Liver (tissue), 9 donors: ENCODE data around the gene HES3. TPM values are rescaled to one million over a fixed set of nuclear protein-coding genes. Genes with fewer than 3 reads are reported as not detected.

Source experiments
- DNase-seq: peaks from one replicate; pipeline ENCODE4 v3.0.0-alpha.2; 2017; ENCODE audit warnings: low spot score
- H3K27ac ChIP-seq, 2 donors: one replicate each; pipeline ENCODE4 v1.7.0; 2013; ENCODE audit warnings: inconsistent platforms in 2 of 2, low read length in 2 of 2, control low read depth in 1 of 2, low read depth in 1 of 2, mild to moderate bottlenecking in 1 of 2
- H3K27me3 ChIP-seq, 4 donors: one replicate each; pipeline versions ENCODE4 v1.6.1 to v1.7.0; 2013; ENCODE audit warnings: low read length in 3 of 4, inconsistent platforms in 1 of 4, mild to moderate bottlenecking in 1 of 4, moderate library complexity in 1 of 4; ENCODE audit not compliant: control insufficient read depth in 4 of 4, insufficient read depth in 4 of 4
- H3K36me3 ChIP-seq, 4 donors: one replicate each; pipeline versions ENCODE4 v1.6.1 to v1.7.0; 2013; ENCODE audit warnings: low read length in 3 of 4, mild to moderate bottlenecking in 3 of 4, low read depth in 1 of 4, moderate library complexity in 1 of 4; ENCODE audit not compliant: control insufficient read depth in 4 of 4, insufficient read depth in 3 of 4
- H3K4me1 ChIP-seq, 4 donors: one replicate each; pipeline versions ENCODE4 v1.6.1 to v1.7.0; 2013; ENCODE audit warnings: low read length in 3 of 4, mild to moderate bottlenecking in 3 of 4, moderate library complexity in 1 of 4; ENCODE audit not compliant: control insufficient read depth in 4 of 4, insufficient read depth in 4 of 4
- H3K4me3 ChIP-seq, 3 donors: one replicate each; pipeline versions ENCODE4 v1.6.1 to v1.7.0; 2013; ENCODE audit warnings: low read length in 3 of 3, control low read depth in 1 of 3, low read depth in 1 of 3, mild to moderate bottlenecking in 1 of 3
- H3K9ac ChIP-seq, 2 donors: one replicate each; pipeline ENCODE4 v1.7.0; 2013; ENCODE audit warnings: low read length in 2 of 2, mild to moderate bottlenecking in 2 of 2, moderate library complexity in 2 of 2, control low read depth in 1 of 2, low read depth in 1 of 2
- H3K9me3 ChIP-seq, 4 donors: one replicate each; pipeline versions ENCODE4 v1.6.1 to v1.7.0; 2013; ENCODE audit warnings: low read length in 3 of 4; ENCODE audit not compliant: control insufficient read depth in 4 of 4
- EGR1 ChIP-seq, 2 donors: IDR thresholded peaks; 2 replicates each; pipeline ENCODE4 v1.6.1; 2016 to 2018; ENCODE audit warnings: antibody characterized with exemption in 2 of 2, low read depth in 2 of 2
- FOXA1 ChIP-seq: IDR thresholded peaks from 2 replicates; pipeline ENCODE4 v1.6.1; 2016; ENCODE audit warnings: antibody characterized with exemption
- FOXA2 ChIP-seq: IDR thresholded peaks from 2 replicates; pipeline ENCODE4 v1.6.1; 2016; ENCODE audit warnings: antibody characterized with exemption
- GABPA ChIP-seq, 2 donors: IDR thresholded peaks in 1 of 2; conservative IDR thresholded peaks in 1 of 2; 2 replicates each; pipeline ENCODE4 v1.6.1; 2016; ENCODE audit warnings: antibody characterized with exemption in 2 of 2, mild to moderate bottlenecking in 1 of 2, moderate library complexity in 1 of 2
- HNF4A ChIP-seq, 2 donors: conservative IDR thresholded peaks; 2 replicates each; pipeline ENCODE4 v1.6.1; 2016; ENCODE audit warnings: antibody characterized with exemption in 2 of 2, mild to moderate bottlenecking in 2 of 2
- HNF4G ChIP-seq: IDR thresholded peaks from 2 replicates; pipeline ENCODE4 v1.6.1; 2016; ENCODE audit warnings: antibody characterized with exemption
- JUND ChIP-seq, 2 donors: IDR thresholded peaks; 2 replicates each; pipeline ENCODE4 v1.6.1; 2016; ENCODE audit warnings: antibody characterized with exemption in 2 of 2
- NR2F2 ChIP-seq: IDR thresholded peaks from 2 replicates; pipeline ENCODE4 v1.6.1; 2016; ENCODE audit warnings: antibody characterized with exemption
- RAD21 ChIP-seq, 2 donors: IDR thresholded peaks; 2 replicates each; pipeline ENCODE4 v1.6.1; 2016; ENCODE audit warnings: antibody characterized with exemption in 2 of 2, mild to moderate bottlenecking in 2 of 2
- RXRA ChIP-seq, 2 donors: IDR thresholded peaks; 2 replicates each; pipeline ENCODE4 v1.6.1; 2017 to 2018; ENCODE audit warnings: antibody characterized with exemption in 2 of 2, mild to moderate bottlenecking in 1 of 2
- SP1 ChIP-seq: IDR thresholded peaks from 2 replicates; pipeline ENCODE4 v1.6.1; 2018; ENCODE audit warnings: antibody characterized with exemption, mild to moderate bottlenecking
- TAF1 ChIP-seq: conservative IDR thresholded peaks from 2 replicates; pipeline ENCODE4 v1.6.1; 2016; ENCODE audit warnings: antibody characterized with exemption, mild to moderate bottlenecking
- WGBS: extraction: QIAGEN DNeasy Blood & Tissue Kit; methylation state at CpG from one replicate; pipeline ENCODE4 v1.1.7; 2013; 5-methylcytosine and 5-hydroxymethylcytosine counted together
- polyA plus RNA-seq, 2 donors: library from polyadenylated mRNA; stranded (reverse) in 1 of 2; unstranded in 1 of 2; fragments of 200-250 nt in 1 of 2; fragments of >200 nt in 1 of 2; fragmentation: Nextera tagmentation in 1 of 2; extraction: Ambion mirVana in 1 of 2; gene quantifications; one replicate each; pipeline versions ENCODE4 v1.2.1 to v1.2.3, GENCODE V29; 2013 to 2015
- total RNA-seq, 2 donors: library from RNA; depleted of rRNA; stranded (reverse); fragments of >200 nt; gene quantifications; one replicate each; pipeline ENCODE4 v1.2.3, GENCODE V29; 2014
- TF ChIP-seq, protein P1 (sequence below): IDR thresholded peaks from 2 replicates; pipeline ENCODE4 v1.6.1; 2016; ENCODE audit warnings: antibody characterized with exemption, mild to moderate bottlenecking
- TF ChIP-seq, protein P2 (sequence below): IDR thresholded peaks from 2 replicates; pipeline ENCODE4 v1.6.1; 2016; ENCODE audit warnings: antibody characterized with exemption
- TF ChIP-seq, protein P3 (sequence below): IDR thresholded peaks from 2 replicates; pipeline ENCODE4 v1.6.1; 2016; ENCODE audit warnings: antibody characterized with exemption
- TF ChIP-seq, protein P4 (sequence below): fragments of 150-350 bp; IDR thresholded peaks from 2 replicates; pipeline ENCODE4 v1.5.1; 2017; ENCODE audit warnings: improper control_type of control experiment, low read depth, low read length; ENCODE audit not compliant: missing input control
- TF ChIP-seq, protein P5 (sequence below): IDR thresholded peaks from 2 replicates; pipeline ENCODE4 v1.6.1; 2016; ENCODE audit warnings: antibody characterized with exemption
- donor health status: healthy.
- donor health status: healthy.
- donor health status: healthy.
- donor health status: healthy.
- donor health status: healthy.

HES3 gene
- total and polyA plus RNA-seq, 4 donors = not detected

DNA sequence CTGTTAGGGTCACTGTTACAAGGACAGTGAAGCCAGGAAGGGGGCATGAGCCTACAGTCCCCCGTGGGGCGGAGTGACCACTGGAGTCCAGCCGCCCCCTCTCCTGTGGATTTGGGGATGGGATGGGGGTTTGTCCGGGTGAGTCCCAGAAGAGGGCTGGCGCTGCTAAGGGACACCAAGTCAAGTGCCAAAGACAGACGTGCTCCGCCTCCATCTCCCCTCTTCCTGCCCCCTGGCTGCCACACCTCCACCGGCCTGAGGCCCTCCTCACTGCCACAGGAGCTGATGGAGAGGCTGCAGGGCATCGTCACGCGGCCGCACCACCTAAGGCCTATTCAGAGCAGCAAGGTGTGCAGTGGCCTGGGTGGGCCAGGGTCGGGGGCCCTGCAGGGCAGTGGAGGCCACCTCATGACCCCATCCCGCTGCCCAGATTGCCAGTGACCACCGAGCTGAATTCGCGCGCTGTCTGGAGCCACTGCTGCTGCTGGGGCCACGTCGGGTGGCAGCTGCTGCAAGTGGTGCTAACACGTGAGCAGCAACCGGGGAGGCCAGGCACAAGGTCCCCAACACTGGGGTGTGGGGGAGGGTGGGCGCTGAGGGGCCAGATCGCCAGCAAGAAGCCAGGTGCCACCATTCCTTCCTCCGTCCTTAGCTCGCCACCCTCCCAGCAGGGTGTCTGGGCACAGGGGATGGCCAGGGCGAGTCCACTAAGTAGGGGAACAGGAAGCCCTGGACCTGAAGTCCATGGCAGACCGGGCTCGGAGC lies 33.2 kb upstream of the HES3 start:
- Histone ChIP-seq H3K27ac (no peak overlapping the region), H3K27me3 (no peaks in the 10 kb centered on the region), H3K4me3 (no peak overlapping the region), H3K4me1 (peaks cover 0 to 17% (median 6%) of the 10 kb centered on the region in 4 donors), H3K9ac (no peak overlapping the region), H3K9me3 (no peaks in the 10 kb centered on the region), H3K36me3 (peaks cover 0 to 14% (median 7%) of the 10 kb centered on the region in 4 donors)
- TF ChIP-seq, protein P1, sequence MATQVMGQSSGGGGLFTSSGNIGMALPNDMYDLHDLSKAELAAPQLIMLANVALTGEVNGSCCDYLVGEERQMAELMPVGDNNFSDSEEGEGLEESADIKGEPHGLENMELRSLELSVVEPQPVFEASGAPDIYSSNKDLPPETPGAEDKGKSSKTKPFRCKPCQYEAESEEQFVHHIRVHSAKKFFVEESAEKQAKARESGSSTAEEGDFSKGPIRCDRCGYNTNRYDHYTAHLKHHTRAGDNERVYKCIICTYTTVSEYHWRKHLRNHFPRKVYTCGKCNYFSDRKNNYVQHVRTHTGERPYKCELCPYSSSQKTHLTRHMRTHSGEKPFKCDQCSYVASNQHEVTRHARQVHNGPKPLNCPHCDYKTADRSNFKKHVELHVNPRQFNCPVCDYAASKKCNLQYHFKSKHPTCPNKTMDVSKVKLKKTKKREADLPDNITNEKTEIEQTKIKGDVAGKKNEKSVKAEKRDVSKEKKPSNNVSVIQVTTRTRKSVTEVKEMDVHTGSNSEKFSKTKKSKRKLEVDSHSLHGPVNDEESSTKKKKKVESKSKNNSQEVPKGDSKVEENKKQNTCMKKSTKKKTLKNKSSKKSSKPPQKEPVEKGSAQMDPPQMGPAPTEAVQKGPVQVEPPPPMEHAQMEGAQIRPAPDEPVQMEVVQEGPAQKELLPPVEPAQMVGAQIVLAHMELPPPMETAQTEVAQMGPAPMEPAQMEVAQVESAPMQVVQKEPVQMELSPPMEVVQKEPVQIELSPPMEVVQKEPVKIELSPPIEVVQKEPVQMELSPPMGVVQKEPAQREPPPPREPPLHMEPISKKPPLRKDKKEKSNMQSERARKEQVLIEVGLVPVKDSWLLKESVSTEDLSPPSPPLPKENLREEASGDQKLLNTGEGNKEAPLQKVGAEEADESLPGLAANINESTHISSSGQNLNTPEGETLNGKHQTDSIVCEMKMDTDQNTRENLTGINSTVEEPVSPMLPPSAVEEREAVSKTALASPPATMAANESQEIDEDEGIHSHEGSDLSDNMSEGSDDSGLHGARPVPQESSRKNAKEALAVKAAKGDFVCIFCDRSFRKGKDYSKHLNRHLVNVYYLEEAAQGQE = no peak
- TF ChIP-seq NR2F2 = no peak
- no peak for TF ChIP-seq RAD21 (IDR thresholded peaks at IDR 0.05)
- TF ChIP-seq EGR1 (IDR thresholded peaks at IDR 0.05; ENCODE audit: low read depth in 2 of 2) = no peak
- no peak for TF ChIP-seq RXRA (IDR thresholded peaks at IDR 0.05)
- TF ChIP-seq, protein P2, sequence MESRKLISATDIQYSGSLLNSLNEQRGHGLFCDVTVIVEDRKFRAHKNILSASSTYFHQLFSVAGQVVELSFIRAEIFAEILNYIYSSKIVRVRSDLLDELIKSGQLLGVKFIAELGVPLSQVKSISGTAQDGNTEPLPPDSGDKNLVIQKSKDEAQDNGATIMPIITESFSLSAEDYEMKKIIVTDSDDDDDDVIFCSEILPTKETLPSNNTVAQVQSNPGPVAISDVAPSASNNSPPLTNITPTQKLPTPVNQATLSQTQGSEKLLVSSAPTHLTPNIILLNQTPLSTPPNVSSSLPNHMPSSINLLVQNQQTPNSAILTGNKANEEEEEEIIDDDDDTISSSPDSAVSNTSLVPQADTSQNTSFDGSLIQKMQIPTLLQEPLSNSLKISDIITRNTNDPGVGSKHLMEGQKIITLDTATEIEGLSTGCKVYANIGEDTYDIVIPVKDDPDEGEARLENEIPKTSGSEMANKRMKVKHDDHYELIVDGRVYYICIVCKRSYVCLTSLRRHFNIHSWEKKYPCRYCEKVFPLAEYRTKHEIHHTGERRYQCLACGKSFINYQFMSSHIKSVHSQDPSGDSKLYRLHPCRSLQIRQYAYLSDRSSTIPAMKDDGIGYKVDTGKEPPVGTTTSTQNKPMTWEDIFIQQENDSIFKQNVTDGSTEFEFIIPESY = no peak
- TF ChIP-seq, protein P3, sequence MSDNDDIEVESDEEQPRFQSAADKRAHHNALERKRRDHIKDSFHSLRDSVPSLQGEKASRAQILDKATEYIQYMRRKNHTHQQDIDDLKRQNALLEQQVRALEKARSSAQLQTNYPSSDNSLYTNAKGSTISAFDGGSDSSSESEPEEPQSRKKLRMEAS = no peak
- 96% methylated on average over 29 of the region's 29 CpGs for WGBS
- DNase-seq = no peak

DNA sequence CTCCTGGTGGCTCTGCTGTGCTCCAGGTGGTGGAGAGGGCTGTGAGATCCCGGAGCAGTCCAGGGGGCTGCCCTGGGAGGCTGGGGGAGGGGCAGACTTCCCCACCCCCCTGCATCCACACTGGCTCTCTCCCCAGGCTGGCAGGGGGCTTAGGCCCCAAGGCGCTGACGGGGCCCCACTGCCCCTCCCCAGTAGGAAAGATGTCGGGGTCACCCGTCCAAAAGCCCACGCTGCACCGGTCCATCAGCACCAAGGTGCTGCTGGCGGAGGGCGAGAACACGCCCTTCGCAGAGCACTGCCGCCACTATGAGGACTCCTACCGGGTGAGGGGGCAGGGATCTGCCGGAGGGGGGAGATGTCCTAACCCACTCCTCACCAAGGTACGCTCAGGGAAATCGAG lies 32.2 kb upstream of the HES3 start:
- peaks cover 0 to 7% (median 2%) of the 10 kb centered on the region in 4 donors for H3K4me1 ChIP-seq
- H3K9me3 ChIP-seq = no peaks in the 10 kb centered on the region
- no peak overlapping the region for H3K9ac ChIP-seq
- peaks cover 0 to 17% (median 7%) of the 10 kb centered on the region in 4 donors for H3K36me3 ChIP-seq
- no peak overlapping the region for H3K27ac ChIP-seq
- 95% methylated on average over 16 of the region's 16 CpGs for WGBS
- no peak overlapping the region for H3K4me3 ChIP-seq
- H3K27me3 ChIP-seq = no peaks in the 10 kb centered on the region
- DNase-seq = no peak
- TF ChIP-seq, protein P3 = no peak
- TF ChIP-seq RXRA (IDR thresholded peaks at IDR 0.05) (no peak), NR2F2 (no peak), JUND (IDR thresholded peaks at IDR 0.05) (no peak), GABPA (IDR thresholded peaks at IDR 0.05 in 1 of 2, conservative IDR thresholded peaks at IDR 0.05 in 1 of 2) (no peak), SP1 (no peak), RAD21 (IDR thresholded peaks at IDR 0.05) (no peak), HNF4G (no peak), HNF4A (conservative IDR thresholded peaks at IDR 0.05) (no peak), FOXA1 (no peak), TAF1 (no peak), FOXA2 (no peak)
- TF ChIP-seq, protein P4, sequence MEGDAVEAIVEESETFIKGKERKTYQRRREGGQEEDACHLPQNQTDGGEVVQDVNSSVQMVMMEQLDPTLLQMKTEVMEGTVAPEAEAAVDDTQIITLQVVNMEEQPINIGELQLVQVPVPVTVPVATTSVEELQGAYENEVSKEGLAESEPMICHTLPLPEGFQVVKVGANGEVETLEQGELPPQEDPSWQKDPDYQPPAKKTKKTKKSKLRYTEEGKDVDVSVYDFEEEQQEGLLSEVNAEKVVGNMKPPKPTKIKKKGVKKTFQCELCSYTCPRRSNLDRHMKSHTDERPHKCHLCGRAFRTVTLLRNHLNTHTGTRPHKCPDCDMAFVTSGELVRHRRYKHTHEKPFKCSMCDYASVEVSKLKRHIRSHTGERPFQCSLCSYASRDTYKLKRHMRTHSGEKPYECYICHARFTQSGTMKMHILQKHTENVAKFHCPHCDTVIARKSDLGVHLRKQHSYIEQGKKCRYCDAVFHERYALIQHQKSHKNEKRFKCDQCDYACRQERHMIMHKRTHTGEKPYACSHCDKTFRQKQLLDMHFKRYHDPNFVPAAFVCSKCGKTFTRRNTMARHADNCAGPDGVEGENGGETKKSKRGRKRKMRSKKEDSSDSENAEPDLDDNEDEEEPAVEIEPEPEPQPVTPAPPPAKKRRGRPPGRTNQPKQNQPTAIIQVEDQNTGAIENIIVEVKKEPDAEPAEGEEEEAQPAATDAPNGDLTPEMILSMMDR = no peak
- TF ChIP-seq, protein P1 = no peak
- TF ChIP-seq, protein P5, sequence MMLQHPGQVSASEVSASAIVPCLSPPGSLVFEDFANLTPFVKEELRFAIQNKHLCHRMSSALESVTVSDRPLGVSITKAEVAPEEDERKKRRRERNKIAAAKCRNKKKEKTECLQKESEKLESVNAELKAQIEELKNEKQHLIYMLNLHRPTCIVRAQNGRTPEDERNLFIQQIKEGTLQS = no peak
- TF ChIP-seq, protein P2 = no peak
